SK-N-SH treated with all-trans-retinoic acid at 6 μM for 48 hours (cell line): ENCODE data around the gene DPYD.

ENCODE experiments used
- ATAC-seq: fragments of 200-7000 bp; cut with Tn5 transposase; 3 replicates; pipeline ENCODE4 v1.9.1; 2020; ENCODE audit warnings: mild to moderate bottlenecking, moderate library complexity
- BACH2 ChIP-seq: fragments of 250-450 bp; sonication (Bioruptor Pico); IDR thresholded peaks from 2 replicates; pipeline ENCODE4 v1.9.0; 2021; ENCODE audit warnings: mild to moderate bottlenecking, borderline replicate concordance
- CREB5 ChIP-seq: fragments of 250-450 bp; sonication (Bioruptor Pico); IDR thresholded peaks from 2 replicates; pipeline ENCODE4 v1.5.1; 2020; ENCODE audit warnings: low read depth, mild to moderate bottlenecking, moderate library complexity
- CSDC2 ChIP-seq: fragments of 250-450 bp; sonication (Bioruptor Pico); IDR thresholded peaks from 2 replicates; pipeline ENCODE4 v1.5.0; 2020; ENCODE audit warnings: mild to moderate bottlenecking, moderate library complexity
- CSRNP3 ChIP-seq: fragments of 250-450 bp; sonication (Bioruptor Pico); IDR thresholded peaks from 2 replicates; pipeline ENCODE4 v1.5.1; 2021; ENCODE audit warnings: mild to moderate bottlenecking, moderate library complexity
- ESRRG ChIP-seq: fragments of 250-450 bp; sonication (Bioruptor Pico); IDR thresholded peaks from 2 replicates; pipeline ENCODE4 v1.6.1; 2021; ENCODE audit warnings: mild to moderate bottlenecking
- GLIS3 ChIP-seq: fragments of 250-450 bp; sonication (Bioruptor Pico); IDR thresholded peaks from 2 replicates; pipeline ENCODE4 v1.5.0; 2020; ENCODE audit warnings: mild to moderate bottlenecking, moderate library complexity
- ISL1 ChIP-seq: fragments of 250-450 bp; sonication (Bioruptor Pico); IDR thresholded peaks from 2 replicates; pipeline ENCODE4 v2.1.2; 2022; ENCODE audit warnings: mild to moderate bottlenecking, moderate library complexity
- OSR1 ChIP-seq: fragments of 250-450 bp; sonication (Bioruptor Pico); IDR thresholded peaks from 2 replicates; pipeline ENCODE4 v1.8.0; 2022; ENCODE audit warnings: moderate library complexity, mild to moderate bottlenecking, inconsistent platforms
- PATZ1 ChIP-seq: fragments of 250-450 bp; sonication (Bioruptor Pico); IDR thresholded peaks from 2 replicates; pipeline ENCODE4 v1.8.0; 2020; ENCODE audit warnings: mild to moderate bottlenecking, moderate library complexity, borderline replicate concordance
- POU6F1 ChIP-seq: fragments of 250-450 bp; sonication (Bioruptor Pico); IDR thresholded peaks from 2 replicates; pipeline ENCODE4 v1.8.0; 2021; ENCODE audit warnings: low read depth, mild to moderate bottlenecking, moderate library complexity, borderline replicate concordance
- PPARA ChIP-seq: fragments of 250-450 bp; sonication (Bioruptor Pico); IDR thresholded peaks from 2 replicates; pipeline ENCODE4 v1.5.0; 2020; ENCODE audit warnings: mild to moderate bottlenecking, borderline replicate concordance
- RARB ChIP-seq: fragments of 250-450 bp; sonication (Bioruptor Pico); IDR thresholded peaks from 2 replicates; pipeline ENCODE4 v1.8.0; 2021; ENCODE audit warnings: mild to moderate bottlenecking, moderate library complexity
- SNAI2 ChIP-seq: fragments of 250-450 bp; sonication (Bioruptor Pico); IDR thresholded peaks from 2 replicates; pipeline ENCODE4 v1.5.0; 2020; ENCODE audit warnings: mild to moderate bottlenecking, moderate library complexity
- TCF4 ChIP-seq: fragments of 250-450 bp; sonication (Bioruptor Pico); IDR thresholded peaks from 2 replicates; pipeline ENCODE4 v1.8.0; 2021; ENCODE audit warnings: mild to moderate bottlenecking, moderate library complexity, borderline replicate concordance
- TOX ChIP-seq: fragments of 250-450 bp; sonication (Bioruptor Pico); IDR thresholded peaks from 2 replicates; pipeline ENCODE4 v1.8.0; 2021; ENCODE audit warnings: mild to moderate bottlenecking, moderate library complexity, borderline replicate concordance
- ZC3H10 ChIP-seq: fragments of 250-450 bp; sonication (Bioruptor Pico); IDR thresholded peaks from 2 replicates; pipeline ENCODE4 v1.5.1; 2021; ENCODE audit warnings: mild to moderate bottlenecking, moderate library complexity
- ZFP3 ChIP-seq: fragments of 250-450 bp; sonication (Bioruptor Pico); IDR thresholded peaks from 2 replicates; pipeline ENCODE4 v1.5.0; 2020; ENCODE audit warnings: mild to moderate bottlenecking, moderate library complexity
- ZFP30 ChIP-seq: fragments of 450-650 bp; formaldehyde crosslinking; IDR thresholded peaks from 2 replicates; pipeline ENCODE4 v1.5.0; 2022; ENCODE audit warnings: mild to moderate bottlenecking, moderate library complexity
- ZNF70 ChIP-seq: fragments of 450-650 bp; formaldehyde crosslinking; IDR thresholded peaks from 2 replicates; pipeline ENCODE4 v1.5.0; 2020; ENCODE audit warnings: mild to moderate bottlenecking, moderate library complexity
- ZNF8 ChIP-seq: fragments of 450-650 bp; formaldehyde crosslinking; IDR thresholded peaks from 2 replicates; pipeline ENCODE4 v1.5.0; 2020; ENCODE audit warnings: mild to moderate bottlenecking, moderate library complexity

The DPYD gene

GRCh38 chr1:97119260-97120158 lies 801.3 kb downstream of the DPYD start:
- TF ChIP-seq CSRNP3 (no peak), ZFP30 (no peak), ESRRG (no peak)
- ATAC-seq = no peak

GRCh38 chr1:97114842-97115241 lies 806.0 kb downstream of the DPYD start:
- TF ChIP-seq BACH2 (CRISPR knock-in tag) (no peak), SNAI2 (CRISPR knock-in tag) (no peak), RARB (CRISPR knock-in tag) (no peak), OSR1 (CRISPR knock-in tag) (no peak), CREB5 (no peak), GLIS3 (no peak), PPARA (no peak), ZC3H10 (CRISPR knock-in tag) (no peak), CSRNP3 (no peak), ZNF8 (CRISPR knock-in tag) (no peak), CSDC2 (CRISPR knock-in tag) (no peak), TOX (CRISPR knock-in tag) (no peak), TCF4 (CRISPR knock-in tag) (no peak)
- ATAC-seq = no peak

- TF ChIP-seq GLIS3 (no peak), ISL1 (no peak), CSDC2 (CRISPR knock-in tag) (no peak), ZNF70 (CRISPR knock-in tag) (no peak), ESRRG (no peak), ZFP3 (CRISPR knock-in tag) (no peak), TCF4 (CRISPR knock-in tag) (no peak), POU6F1 (CRISPR knock-in tag) (no peak), PATZ1 (CRISPR knock-in tag) (no peak), BACH2 (CRISPR knock-in tag) (no peak), RARB (CRISPR knock-in tag) (no peak), CSRNP3 (no peak)
- ATAC-seq = no peak
Measured at GRCh38 chr1:97112442-97112841, 808.4 kb downstream of the DPYD start.
